Keratinocyte (primary cell): ENCODE data around the gene SBK2. TPM values are rescaled to one million over a fixed set of nuclear protein-coding genes. Genes with fewer than 3 reads are reported as not detected.
"Not testable (repeated sequence)": the region's sequence is repeated elsewhere in the genome, so short reads cannot be mapped to it uniquely, and the experiment has no call there.

Experiments used
- DNase-seq: peaks from one replicate; pipeline ENCODE4 v3.0.0-alpha.2; 2011; ENCODE audit warnings: low read depth, missing footprints, low spot score
- FAIRE-seq: peaks from 2 replicates; lab custom pipeline; 2011; peaks lifted over from hg19 to GRCh38; lab: Jason Lieb, UNC
- H2AFZ ChIP-seq: 2 replicates; pipeline ENCODE4 v1.6.0; 2012; ENCODE audit warnings: low read length, control low read depth, inconsistent platforms; ENCODE audit not compliant: control insufficient read depth
- H3K27ac ChIP-seq: 2 replicates; pipeline ENCODE4 v1.5.1; 2011; ENCODE audit warnings: low read length; ENCODE audit not compliant: control insufficient read depth, insufficient read depth
- H3K27me3 ChIP-seq: 3 replicates; pipeline ENCODE4 v1.6.0; 2011; ENCODE audit warnings: low read length; ENCODE audit not compliant: control insufficient read depth, insufficient read depth; ENCODE audit errors: extremely low read depth
- H3K36me3 ChIP-seq, 2 experiments: 2 replicates in 1 of 2; 3 replicates in 1 of 2; pipeline ENCODE4 v1.5.1; 2011; ENCODE audit warnings: low read length in 2 of 2, mild to moderate bottlenecking in 1 of 2; ENCODE audit not compliant: control insufficient read depth in 2 of 2, insufficient read depth in 2 of 2; ENCODE audit errors: extremely low read depth in 1 of 2
- H3K4me1 ChIP-seq: 3 replicates; pipeline ENCODE4 v1.5.1; 2011; ENCODE audit warnings: low read length; ENCODE audit not compliant: control insufficient read depth, insufficient read depth; ENCODE audit errors: extremely low read depth
- H3K4me2 ChIP-seq: 3 replicates; pipeline ENCODE4 v1.6.0; 2011; ENCODE audit warnings: low read depth, low read length; ENCODE audit not compliant: control insufficient read depth, insufficient read depth; ENCODE audit errors: extremely low read depth
- H3K4me3 ChIP-seq, 3 experiments: fragments of 200-600 bp in 1 of 3; sonication (generic) in 1 of 3; 2 replicates in 2 of 3; 3 replicates in 1 of 3; pipeline ENCODE4 v1.5.1; 2011 to 2016; ENCODE audit warnings: low read length in 3 of 3, mild to moderate bottlenecking in 3 of 3, control low read depth in 2 of 3, inconsistent platforms in 1 of 3, low read depth in 1 of 3, mixed read lengths in 1 of 3, mixed run types in 1 of 3, moderate library complexity in 1 of 3; ENCODE audit not compliant: control insufficient read depth in 2 of 3, insufficient read depth in 2 of 3; ENCODE audit errors: extremely low read depth in 1 of 3
- H3K79me2 ChIP-seq: 2 replicates; pipeline ENCODE4 v1.6.0; 2012; ENCODE audit warnings: low read length; ENCODE audit not compliant: control insufficient read depth, insufficient read depth
- H3K9ac ChIP-seq: 3 replicates; pipeline ENCODE4 v1.6.0; 2011; ENCODE audit warnings: low read length; ENCODE audit not compliant: control insufficient read depth, insufficient read depth; ENCODE audit errors: extremely low read depth
- H3K9me1 ChIP-seq: 3 replicates; pipeline ENCODE4 v1.6.0; 2011; ENCODE audit warnings: low read length; ENCODE audit not compliant: control insufficient read depth, insufficient read depth; ENCODE audit errors: extremely low read depth
- H3K9me3 ChIP-seq: 2 replicates; pipeline ENCODE4 v1.5.1; 2012; ENCODE audit warnings: low read depth, low read length; ENCODE audit not compliant: control insufficient read depth
- H4K20me1 ChIP-seq: 3 replicates; pipeline ENCODE4 v1.6.0; 2011; ENCODE audit warnings: low read length; ENCODE audit not compliant: control insufficient read depth, insufficient read depth; ENCODE audit errors: extremely low read depth
- EZH2 ChIP-seq: IDR thresholded peaks from one replicate; pipeline ENCODE4 v1.6.1; 2012; ENCODE audit warnings: inconsistent platforms, mild to moderate bottlenecking, low read length, moderate library complexity
- dilution Hi-C: fragments of 300-500 bp; cut with MboI; formaldehyde crosslinking; loops from one replicate; pipeline ENCODE4 v1.7.0; 2020; ENCODE audit warnings: low sequenced_read_pairs; ENCODE audit not compliant: extremely low pct_ligation_motif_present
- polyA plus RNA-seq, 5 experiments: library from polyadenylated mRNA; depleted of rRNA in 3 of 5; stranded (reverse) in 3 of 5; stranded (forward) in 1 of 5; unstranded in 1 of 5; fragments of >200 nt; gene quantifications; 1 replicate in 1 of 5; 2 replicates in 3 of 5; 3 replicates in 1 of 5; pipeline versions ENCODE4 v1.2.1 to v1.2.3, GENCODE V29; 2011 to 2012; ENCODE audit warnings: missing spikeins in 2 of 5, low read depth in 1 of 5, low replicate concordance in 1 of 5
- TF ChIP-seq, protein P1 (sequence below), 3 experiments: IDR thresholded peaks in 1 of 3; conservative IDR thresholded peaks in 1 of 3; optimal IDR thresholded peaks in 1 of 3; 2 replicates in 2 of 3; 3 replicates in 1 of 3; pipeline versions ENCODE3 to v1.5.1; 2011; ENCODE audit warnings: low read length in 3 of 3, mild to moderate bottlenecking in 3 of 3, moderate library complexity in 2 of 3, control low read depth in 1 of 3, inconsistent platforms in 1 of 3; ENCODE audit not compliant: insufficient read depth in 2 of 3; ENCODE audit errors: extremely low read depth in 1 of 3

Gene SBK2
- polyA plus RNA-seq, 1 donor (not counting 4 experiments of a cell fraction or from before 2014, with no cell fraction given): not detected

DNA sequence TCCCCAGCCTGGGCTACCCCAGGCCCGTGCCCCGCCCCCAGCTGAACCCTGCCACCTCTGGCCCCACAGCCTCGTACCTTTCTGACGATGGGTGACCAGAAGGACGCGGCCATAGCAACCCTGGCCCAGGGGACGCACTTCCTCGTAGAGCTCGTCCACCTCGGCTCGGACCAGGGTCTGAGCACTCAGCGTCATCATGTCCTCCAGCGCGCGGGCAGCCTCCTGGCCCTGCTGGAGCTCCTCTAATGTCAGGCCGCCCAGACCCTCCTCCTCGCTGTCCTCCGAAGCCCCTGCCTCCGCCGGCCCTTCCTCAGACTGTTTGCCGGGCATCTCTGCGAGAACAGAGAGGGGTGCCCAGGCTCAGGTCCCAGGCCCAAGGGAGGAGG, 975 bp downstream of the SBK2 start:
- H3K27ac ChIP-seq: no peak overlapping the region

DNA sequence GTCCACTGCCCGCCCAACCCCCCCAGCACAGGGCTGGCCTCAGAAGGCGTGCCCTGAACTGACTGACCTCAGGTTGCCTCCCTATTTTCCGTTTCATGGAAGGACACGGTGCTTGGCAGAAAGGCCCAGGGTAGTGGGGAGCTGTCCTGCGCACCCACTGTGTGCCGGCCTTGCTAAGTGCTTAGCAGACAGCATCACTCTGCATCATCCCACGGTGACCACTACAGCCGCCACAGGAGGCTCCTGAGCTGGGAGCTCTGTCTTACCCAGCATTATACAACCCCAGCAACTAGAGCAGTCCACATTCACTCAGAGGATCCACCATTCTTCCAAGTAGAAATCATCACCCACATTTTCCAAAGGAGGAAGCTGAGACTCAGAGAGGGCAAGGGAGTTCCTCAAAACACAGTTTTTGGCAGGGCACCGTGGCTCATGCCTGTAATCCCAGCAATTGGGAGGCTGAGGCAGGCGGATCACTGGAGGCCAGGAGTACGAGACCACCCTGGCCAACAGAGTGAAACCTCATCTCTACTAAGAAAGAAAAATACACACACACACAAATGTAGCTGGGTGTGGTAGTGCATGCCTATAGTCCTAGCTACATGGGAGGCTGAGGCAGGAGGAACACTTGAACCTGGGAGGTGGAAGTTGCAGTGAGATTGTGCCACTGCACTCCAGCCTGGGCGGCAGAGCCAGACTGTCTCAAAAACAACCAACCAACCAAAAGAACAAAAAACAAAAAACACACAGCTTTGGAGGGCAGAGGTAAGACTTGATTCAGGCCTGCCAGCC, 1.6 kb downstream of the SBK2 start:
- no peaks in the 10 kb centered on the region for H3K9me1 ChIP-seq
- no peak overlapping the region for H3K9ac ChIP-seq
- DNase-seq: no peak
- H2AFZ ChIP-seq: no peak overlapping the region
- H3K36me3 ChIP-seq: no peaks in the 10 kb centered on the region
- no peaks in the 10 kb centered on the region for H3K4me1 ChIP-seq
- TF ChIP-seq EZH2: no peak
- TF ChIP-seq, protein P1, sequence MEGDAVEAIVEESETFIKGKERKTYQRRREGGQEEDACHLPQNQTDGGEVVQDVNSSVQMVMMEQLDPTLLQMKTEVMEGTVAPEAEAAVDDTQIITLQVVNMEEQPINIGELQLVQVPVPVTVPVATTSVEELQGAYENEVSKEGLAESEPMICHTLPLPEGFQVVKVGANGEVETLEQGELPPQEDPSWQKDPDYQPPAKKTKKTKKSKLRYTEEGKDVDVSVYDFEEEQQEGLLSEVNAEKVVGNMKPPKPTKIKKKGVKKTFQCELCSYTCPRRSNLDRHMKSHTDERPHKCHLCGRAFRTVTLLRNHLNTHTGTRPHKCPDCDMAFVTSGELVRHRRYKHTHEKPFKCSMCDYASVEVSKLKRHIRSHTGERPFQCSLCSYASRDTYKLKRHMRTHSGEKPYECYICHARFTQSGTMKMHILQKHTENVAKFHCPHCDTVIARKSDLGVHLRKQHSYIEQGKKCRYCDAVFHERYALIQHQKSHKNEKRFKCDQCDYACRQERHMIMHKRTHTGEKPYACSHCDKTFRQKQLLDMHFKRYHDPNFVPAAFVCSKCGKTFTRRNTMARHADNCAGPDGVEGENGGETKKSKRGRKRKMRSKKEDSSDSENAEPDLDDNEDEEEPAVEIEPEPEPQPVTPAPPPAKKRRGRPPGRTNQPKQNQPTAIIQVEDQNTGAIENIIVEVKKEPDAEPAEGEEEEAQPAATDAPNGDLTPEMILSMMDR (optimal IDR thresholded peaks at IDR 0.05 in 1 of 3, IDR thresholded peaks at IDR 0.05 in 1 of 3, conservative IDR thresholded peaks at IDR 0.05 in 1 of 3; ENCODE audit: extremely low read depth in 1 of 3, insufficient read depth in 2 of 3, low read length in 3 of 3): no peak
- no peaks in the 10 kb centered on the region for H3K79me2 ChIP-seq
- no peaks in the 10 kb centered on the region for H3K9me3 ChIP-seq
- H3K4me2 ChIP-seq: no peak overlapping the region
- H3K27me3 ChIP-seq: no peaks in the 10 kb centered on the region
- no peak overlapping the region for H3K27ac ChIP-seq
- H3K4me3 ChIP-seq: no peak overlapping the region
- H4K20me1 ChIP-seq: no peaks in the 10 kb centered on the region
- dilution Hi-C loops: no loop called here
- no peak for FAIRE-seq

More for the DNA sequence above, 975 bp downstream of the SBK2 start:
- dilution Hi-C loops: no loop called here
- TF ChIP-seq, protein P1 (optimal IDR thresholded peaks at IDR 0.05 in 1 of 3, IDR thresholded peaks at IDR 0.05 in 1 of 3, conservative IDR thresholded peaks at IDR 0.05 in 1 of 3; ENCODE audit: extremely low read depth in 1 of 3, insufficient read depth in 2 of 3, low read length in 3 of 3): no peak
- no peak for TF ChIP-seq EZH2
- H4K20me1 ChIP-seq: no peaks in the 10 kb centered on the region
- FAIRE-seq: no peak
- H3K9me1 ChIP-seq: no peaks in the 10 kb centered on the region
- no peak overlapping the region for H3K9ac ChIP-seq
- no peak for DNase-seq
- no peaks in the 10 kb centered on the region for H3K9me3 ChIP-seq
- no peaks in the 10 kb centered on the region for H3K27me3 ChIP-seq
- no peaks in the 10 kb centered on the region for H3K36me3 ChIP-seq
- no peak overlapping the region for H3K4me3 ChIP-seq
- no peak overlapping the region for H3K4me2 ChIP-seq
- no peaks in the 10 kb centered on the region for H3K4me1 ChIP-seq
- H2AFZ ChIP-seq: no peak overlapping the region
- no peaks in the 10 kb centered on the region for H3K79me2 ChIP-seq

DNA sequence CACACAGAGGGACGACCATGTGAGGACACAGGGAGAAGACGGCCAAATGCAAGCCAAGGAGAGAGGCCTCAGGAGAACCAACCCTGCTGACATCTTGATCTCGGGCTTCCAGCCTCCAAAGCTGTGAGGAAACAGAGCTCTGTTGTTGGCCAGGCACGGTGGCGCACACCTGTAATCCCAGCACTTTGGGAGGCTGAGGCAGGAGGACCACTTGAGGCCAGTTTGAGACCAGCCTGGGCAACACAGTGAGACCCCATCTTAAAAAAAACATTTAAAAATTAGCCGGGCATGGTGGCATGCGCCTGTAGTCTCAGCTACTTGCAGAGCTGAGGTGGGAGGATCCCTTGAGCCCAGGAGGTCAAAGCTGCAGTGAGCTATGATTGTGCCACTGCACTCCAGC, 2.7 kb downstream of the SBK2 start:
- FAIRE-seq, H3K79me2 ChIP-seq, H2AFZ ChIP-seq, H3K9me1 ChIP-seq, H3K9ac ChIP-seq, H3K4me3 ChIP-seq, H3K9me3 ChIP-seq, H3K4me2 ChIP-seq, H3K27me3 ChIP-seq, H4K20me1 ChIP-seq, DNase-seq, H3K36me3 ChIP-seq, dilution Hi-C loops, H3K27ac ChIP-seq, H3K4me1 ChIP-seq: not testable (repeated sequence)
